Dedifferentiated amniotic fluid mesenchymal stem cell (primary cell): ENCODE data around the gene ATP1A1.

Source experiments
- DNase-seq: peaks from one replicate; pipeline ENCODE4 v3.0.0-alpha.2; 2016; ENCODE audit errors: extremely low spot score

The ATP1A1 gene

GRCh38 chr1:116436611-116436970 is 63.5 kb downstream of the ATP1A1 start:
- DNase-seq: no peak

GRCh38 chr1:116439701-116440100 is 66.7 kb downstream of the ATP1A1 start:
- DNase-seq: no peak

- DNase-seq: no peak
These were observed 67.7 kb downstream of the ATP1A1 start for GRCh38 chr1:116440731-116441130.

- DNase-seq: no peak
These were observed 72.5 kb downstream of the ATP1A1 start for GRCh38 chr1:116445534-116445933.

GRCh38 chr1:116446686-116447085 is 73.6 kb downstream of the ATP1A1 start:
- DNase-seq: no peak

- peak; percentile 61 for DNase-seq
These were observed 75.8 kb downstream of the ATP1A1 start for GRCh38 chr1:116448785-116449385.

DNA sequence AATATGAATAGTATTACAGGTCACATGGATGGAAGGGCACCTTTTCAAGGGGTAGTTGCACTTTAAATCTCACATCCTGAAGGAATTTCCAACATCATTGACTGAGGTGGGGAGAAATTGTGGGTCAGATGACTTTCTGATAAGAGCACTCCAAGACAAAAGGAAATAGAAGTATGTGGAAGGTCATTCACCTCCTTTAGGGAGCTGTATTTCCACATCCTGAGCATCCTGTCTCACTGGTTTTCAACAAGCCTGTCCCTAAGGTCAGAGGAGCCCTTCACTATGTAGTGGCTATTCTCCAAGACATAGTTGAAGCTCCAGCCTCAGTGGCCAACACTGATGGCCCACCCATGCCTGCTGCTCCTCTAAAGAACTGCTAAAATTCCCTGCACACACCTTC is 76.5 kb downstream of the ATP1A1 start:
- no peak for DNase-seq

DNA sequence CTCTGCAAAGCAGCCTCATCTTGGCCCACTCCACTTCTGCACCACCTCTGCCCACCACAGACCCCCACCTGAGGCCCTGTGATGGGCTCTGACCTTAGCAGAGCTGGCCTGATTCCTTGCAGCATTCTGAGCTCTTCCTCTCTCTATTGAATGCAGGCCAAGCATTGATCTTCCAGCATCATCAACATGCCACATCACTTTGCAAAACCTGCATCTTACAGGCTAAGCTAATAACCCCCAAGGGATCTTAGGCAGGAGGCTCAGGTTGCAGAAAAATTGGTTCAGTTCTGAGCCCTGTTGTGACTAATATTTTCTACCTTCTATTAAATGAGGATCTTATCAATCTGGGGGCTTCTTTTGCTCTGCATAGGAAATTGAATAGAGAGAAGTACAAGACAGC is 78.7 kb downstream of the ATP1A1 start:
- DNase-seq: no peak

DNA sequence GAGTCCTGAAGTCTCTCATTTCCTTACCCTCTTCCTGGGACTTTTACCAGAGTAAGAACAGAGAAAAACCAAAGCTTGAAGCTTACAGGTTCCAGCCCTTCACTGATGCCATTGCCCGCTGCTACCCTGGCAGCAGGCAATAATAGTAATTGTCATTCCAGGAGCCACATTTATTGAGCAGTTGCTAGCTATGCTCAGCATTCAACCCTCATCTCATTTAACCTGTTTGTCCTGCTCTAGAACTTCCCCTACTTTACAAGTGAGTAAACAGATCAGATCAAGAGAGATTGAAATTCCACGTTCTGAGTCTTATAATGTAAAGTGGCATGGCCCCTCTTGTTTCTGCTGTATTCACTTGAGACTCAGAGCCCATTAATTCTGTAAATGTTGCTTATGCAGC is 80.4 kb downstream of the ATP1A1 start:
- no peak for DNase-seq

DNA sequence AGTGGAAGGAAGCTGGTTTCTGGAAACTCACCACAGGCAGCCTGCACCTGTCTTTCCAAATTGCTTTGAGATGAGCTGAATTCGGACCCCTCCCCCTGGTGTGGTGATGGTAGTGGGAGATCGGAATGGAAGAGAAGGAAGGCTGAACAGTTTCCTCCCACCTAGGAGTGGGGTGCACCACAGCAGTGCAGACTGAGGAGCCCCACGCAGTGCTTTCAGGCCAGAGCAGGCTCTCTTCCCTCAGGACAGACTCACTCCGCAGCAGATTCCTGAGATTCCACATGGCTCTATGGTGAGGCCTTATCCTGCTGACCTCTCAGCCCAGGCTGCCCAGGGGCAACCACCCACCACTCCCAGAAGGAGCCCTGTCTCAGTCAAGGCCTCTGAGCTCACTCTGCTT is 80.9 kb downstream of the ATP1A1 start:
- DNase-seq: no peak
